HCT116 (cell line): Measurements from ENCODE around the gene GPR150. TPM values are rescaled to one million over a fixed set of nuclear protein-coding genes. Genes with fewer than 3 reads are reported as not detected.

Experiments
- ATAC-seq: fragments of 200-7000 bp; cut with Tn5 transposase; 2 replicates; pipeline ENCODE4 v1.9.1; 2020; ENCODE audit warnings: mild to moderate bottlenecking, moderate library complexity
- BruUV-seq: library from RNA; stranded (reverse); fragments of 400-500 nt; replicated peaks from 2 replicates; lab custom pipeline; 2021; lab: Mats Ljungman, UMichigan
- CTCF ChIA-PET: fragments of 300-600 bp; sonication (Branson Sonifier 250); formaldehyde crosslinking; loops from one replicate; lab custom pipeline; 2021; ENCODE audit warnings: antibody characterized with exemption; lab: Charles Lee
- POLR2A ChIA-PET: fragments of 300-600, 350-600 bp; sonication (Branson Sonifier 250); formaldehyde crosslinking; loops from one replicate; lab custom pipeline; 2021; ENCODE audit warnings: antibody characterized with exemption; lab: Charles Lee
- RAD21 ChIA-PET, 2 experiments: fragments of 300-600 bp; sonication (Branson Sonifier 250); formaldehyde crosslinking; loops; one replicate each; lab custom pipeline; 2023; ENCODE audit warnings: low total read pairs in 2 of 2; ENCODE audit not compliant: uncharacterized antibody in 2 of 2, unreplicated experiment in 2 of 2, low non-redundant PET in 1 of 2; lab: Charles Lee
- DNase-seq: peaks from one replicate; pipeline ENCODE4 v3.0.0-alpha.2; 2010; ENCODE audit warnings: low read depth, low spot score
- H2AFZ ChIP-seq: fragments of 200-600 bp; shearing (Covaris generic), sonication (generic); 2 replicates; pipeline ENCODE4 v1.6.1; 2017; ENCODE audit warnings: low read depth, mixed run types, mixed read lengths, antibody characterized with exemption, low read length; ENCODE audit not compliant: poor library complexity, severe bottlenecking
- H3K27ac ChIP-seq: 2 replicates; pipeline ENCODE4 v1.5.1; 2012; ENCODE audit warnings: low read depth, low read length
- H3K27me3 ChIP-seq: fragments of 200-600 bp; sonication (generic); 2 replicates; pipeline ENCODE4 v1.6.1; 2016; ENCODE audit warnings: mixed run types, low read length, mixed read lengths; ENCODE audit not compliant: insufficient read depth
- H3K36me3 ChIP-seq, 2 experiments: fragments of 200-500 bp in 1 of 2; fragments of 200-600 bp in 1 of 2; sonication (Bioruptor generic) in 1 of 2; sonication (generic) in 1 of 2; 2 replicates each; pipeline versions ENCODE4 v1.5.1 to v1.6.1; 2014 to 2016; ENCODE audit warnings: low read length in 2 of 2, inconsistent platforms in 1 of 2, mixed read lengths in 1 of 2, mixed run types in 1 of 2; ENCODE audit not compliant: insufficient read depth in 2 of 2, control insufficient read depth in 1 of 2
- H3K4me1 ChIP-seq, 2 experiments: fragments of 200-600 bp in 1 of 2; sonication (generic) in 1 of 2; 2 replicates each; pipeline versions ENCODE4 v1.5.1 to v1.6.1; 2012 to 2017; ENCODE audit warnings: low read length in 2 of 2, inconsistent platforms in 1 of 2, mild to moderate bottlenecking in 1 of 2, mixed read lengths in 1 of 2, mixed run types in 1 of 2, moderate library complexity in 1 of 2; ENCODE audit not compliant: insufficient read depth in 2 of 2, control insufficient read depth in 1 of 2
- H3K4me2 ChIP-seq: fragments of 200-600 bp; sonication (generic); 2 replicates; pipeline ENCODE4 v1.6.1; 2017; ENCODE audit warnings: mixed run types, low read length, mixed read lengths
- H3K4me3 ChIP-seq, 2 experiments: fragments of 200-600 bp in 1 of 2; sonication (generic) in 1 of 2; replicated peaks in 1 of 2; 2 replicates each; pipeline ENCODE4 v1.5.1; 2011 to 2016; ENCODE audit warnings: low read length in 2 of 2, control low read depth in 1 of 2, low read depth in 1 of 2, mild to moderate bottlenecking in 1 of 2, mixed read lengths in 1 of 2, mixed run types in 1 of 2
- H3K79me2 ChIP-seq: fragments of 200-600 bp; sonication (generic); 2 replicates; pipeline ENCODE4 v1.6.1; 2017; ENCODE audit warnings: mild to moderate bottlenecking, mixed run types, low read length, moderate library complexity, mixed read lengths; ENCODE audit not compliant: insufficient read depth
- H3K9ac ChIP-seq: fragments of 200-600 bp; sonication (generic); 2 replicates; pipeline ENCODE4 v1.6.1; 2016; ENCODE audit warnings: low read length, mixed read lengths
- H3K9me2 ChIP-seq: fragments of 200-600 bp; sonication (generic), shearing (Covaris generic); 2 replicates; pipeline ENCODE4 v1.6.1; 2017; ENCODE audit warnings: mixed run types, mild to moderate bottlenecking, moderate library complexity; ENCODE audit not compliant: insufficient read depth
- H3K9me3 ChIP-seq, 2 experiments: fragments of 200-500 bp in 1 of 2; fragments of 200-600 bp in 1 of 2; sonication (Bioruptor generic) in 1 of 2; sonication (generic) in 1 of 2; 2 replicates each; pipeline ENCODE4 v1.6.1; 2014 to 2017; ENCODE audit warnings: low read length in 2 of 2, mixed read lengths in 2 of 2, inconsistent platforms in 1 of 2, low read depth in 1 of 2, mild to moderate bottlenecking in 1 of 2, mixed run types in 1 of 2, moderate library complexity in 1 of 2; ENCODE audit not compliant: control insufficient read depth in 1 of 2, insufficient read depth in 1 of 2
- H4K20me1 ChIP-seq: fragments of 200-600 bp; sonication (generic), shearing (Covaris generic); 2 replicates; pipeline ENCODE4 v1.6.1; 2017; ENCODE audit warnings: mixed run types, mild to moderate bottlenecking, moderate library complexity; ENCODE audit not compliant: insufficient read depth
- EGR1 ChIP-seq: IDR thresholded peaks from 2 replicates; pipeline ENCODE4 v1.6.1; 2012; ENCODE audit warnings: low read depth
- ELF1 ChIP-seq: IDR thresholded peaks from 2 replicates; pipeline ENCODE4 v1.6.1; 2012; ENCODE audit warnings: low read depth, borderline replicate concordance
- JUND ChIP-seq: IDR thresholded peaks from 2 replicates; pipeline ENCODE4 v1.6.1; 2012
- POLR2A ChIP-seq: IDR thresholded peaks from 2 replicates; pipeline ENCODE4 v1.7.0; 2011; ENCODE audit warnings: borderline replicate concordance; ENCODE audit not compliant: insufficient read depth, insufficient read length; ENCODE audit errors: extremely low read depth
- RAD21 ChIP-seq: IDR thresholded peaks from 2 replicates; pipeline ENCODE4 v1.6.1; 2012; ENCODE audit warnings: low read depth, mild to moderate bottlenecking
- SP1 ChIP-seq: IDR thresholded peaks from 2 replicates; pipeline ENCODE4 v1.6.1; 2012; ENCODE audit warnings: low read depth
- SRF ChIP-seq: IDR thresholded peaks from 2 replicates; pipeline ENCODE4 v1.6.1; 2012; ENCODE audit warnings: low read depth
- TCF7L2 ChIP-seq: IDR thresholded peaks from 2 replicates; pipeline ENCODE4 v1.7.0; 2011; ENCODE audit warnings: borderline replicate concordance, inconsistent platforms; ENCODE audit not compliant: insufficient read depth, insufficient read length; ENCODE audit errors: extremely low read depth
- ZFX ChIP-seq: fragments of 450-650 bp; IDR thresholded peaks from 2 replicates; pipeline ENCODE4 v1.6.1; 2017
- ZNF274 ChIP-seq: fragments of 200-500 bp; sonication (Bioruptor generic); IDR thresholded peaks from 2 replicates; pipeline ENCODE4 v1.6.1; 2014; ENCODE audit warnings: mild to moderate bottlenecking, low read depth, low read length, inconsistent platforms
- intact Hi-C: fragments of 100-400 bp; cut with micrococcal nuclease; formaldehyde crosslinking; loops from 2 replicates; pipeline ENCODE4 v1.10.0; 2022
- total RNA-seq: library from RNA; stranded (reverse); gene quantifications from one replicate; pipeline ENCODE4 v1.2.1, GENCODE V29; 2021; ENCODE audit not compliant: unreplicated experiment
- TF ChIP-seq, protein P1 (sequence below): IDR thresholded peaks from 2 replicates; pipeline ENCODE4 v1.6.1; 2012

GPR150 gene
- total RNA-seq, 1 experiment from 2014 or later: not detected

DNA sequence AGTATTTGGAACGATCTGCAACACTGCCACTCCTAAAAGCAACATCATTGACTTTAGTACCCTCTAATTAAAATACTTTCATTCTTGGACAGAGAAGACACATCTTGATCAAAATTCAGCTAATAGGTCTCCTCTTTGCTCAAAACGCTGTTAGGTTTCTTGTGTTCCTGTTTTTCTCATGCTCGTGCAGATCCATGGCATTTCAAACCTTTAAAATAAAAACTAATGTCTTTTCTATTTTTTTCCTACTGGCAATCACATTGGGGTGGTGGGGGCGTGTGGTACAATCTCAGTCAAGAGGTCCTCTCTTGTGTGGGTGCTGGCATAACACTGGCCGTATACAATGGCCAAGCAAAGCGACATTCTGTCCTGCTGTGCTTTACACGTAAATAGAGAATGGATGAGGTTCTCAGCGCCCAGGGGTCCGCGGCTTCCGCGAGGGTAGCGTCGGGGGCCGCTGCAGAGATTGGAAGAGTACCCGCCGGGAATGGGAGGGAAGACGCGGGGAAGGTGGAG, 315 bp upstream of the GPR150 start:
- DNase-seq: no peak
- H3K9ac ChIP-seq: no peak overlapping the region
- TF ChIP-seq RAD21 (no peak), SP1 (no peak), TCF7L2 (no peak), ZNF274 (no peak), POLR2A (no peak), JUND (no peak)
- TF ChIP-seq, all 23 proteins: peak for 0
- no peaks in the 10 kb centered on the region for H3K9me3 ChIP-seq
- no peak for ATAC-seq
- no peaks in the 10 kb centered on the region for H3K79me2 ChIP-seq
- intact Hi-C loops: no loop called here
- H3K9me2 ChIP-seq: no peaks in the 10 kb centered on the region; the same call in 1 of the 2 replicates
- H2AFZ ChIP-seq: no peak overlapping the region
- CTCF ChIA-PET: no interaction called here
- no peaks in the 10 kb centered on the region for H3K27me3 ChIP-seq
- no peaks in the 10 kb centered on the region for H3K4me1 ChIP-seq
- no peak overlapping the region for H3K4me3 ChIP-seq
- POLR2A ChIA-PET: no interaction called here
- H3K36me3 ChIP-seq: no peaks in the 10 kb centered on the region
- no peaks in the 10 kb centered on the region for H4K20me1 ChIP-seq
- BruUV-seq: no TSS peak
- RAD21 ChIA-PET: no interaction called here
- H3K4me2 ChIP-seq: no peak overlapping the region
- no peak overlapping the region for H3K27ac ChIP-seq

DNA sequence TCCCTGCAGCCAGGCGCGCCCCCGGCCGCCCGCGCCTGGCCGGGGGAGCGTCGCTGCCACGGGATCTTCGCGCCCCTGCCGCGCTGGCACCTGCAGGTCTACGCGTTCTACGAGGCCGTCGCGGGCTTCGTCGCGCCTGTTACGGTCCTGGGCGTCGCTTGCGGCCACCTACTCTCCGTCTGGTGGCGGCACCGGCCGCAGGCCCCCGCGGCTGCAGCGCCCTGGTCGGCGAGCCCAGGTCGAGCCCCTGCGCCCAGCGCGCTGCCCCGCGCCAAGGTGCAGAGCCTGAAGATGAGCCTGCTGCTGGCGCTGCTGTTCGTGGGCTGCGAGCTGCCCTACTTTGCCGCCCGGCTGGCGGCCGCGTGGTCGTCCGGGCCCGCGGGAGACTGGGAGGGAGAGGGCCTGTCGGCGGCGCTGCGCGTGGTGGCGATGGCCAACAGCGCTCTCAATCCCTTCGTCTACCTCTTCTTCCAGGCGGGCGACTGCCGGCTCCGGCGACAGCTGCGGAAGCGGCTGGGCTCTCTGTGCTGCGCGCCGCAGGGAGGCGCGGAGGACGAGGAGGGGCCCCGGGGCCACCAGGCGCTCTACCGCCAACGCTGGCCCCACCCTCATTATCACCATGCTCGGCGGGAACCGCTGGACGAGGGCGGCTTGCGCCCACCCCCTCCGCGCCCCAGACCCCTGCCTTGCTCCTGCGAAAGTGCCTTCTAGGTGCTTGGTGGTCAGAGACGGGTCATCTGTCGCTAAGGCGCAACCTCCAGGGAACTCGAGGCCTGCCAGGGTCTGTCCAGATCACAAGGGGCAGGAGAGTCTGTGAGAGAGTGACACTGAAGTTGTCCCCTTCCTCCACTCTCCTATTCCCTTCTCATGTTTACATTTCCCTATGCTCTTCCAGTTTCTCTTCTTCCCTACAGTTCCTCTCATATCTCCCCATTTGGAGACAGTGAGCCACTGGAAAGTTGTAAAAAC, 1.3 kb downstream of the GPR150 start:
- ATAC-seq: no peak
- no TSS peak for BruUV-seq
- POLR2A ChIA-PET: no interaction called here
- Histone ChIP-seq H3K27ac (no peak overlapping the region), H3K4me2 (no peak overlapping the region), H3K9me2 (no peaks in the 10 kb centered on the region; the same call in 1 of the 2 replicates), H3K9ac (no peak overlapping the region), H3K36me3 (no peaks in the 10 kb centered on the region), H3K27me3 (no peaks in the 10 kb centered on the region), H3K4me1 (no peaks in the 10 kb centered on the region), H3K9me3 (no peaks in the 10 kb centered on the region), H3K79me2 (no peaks in the 10 kb centered on the region), H2AFZ (no peak overlapping the region), H4K20me1 (no peaks in the 10 kb centered on the region), H3K4me3 (no peak overlapping the region)
- RAD21 ChIA-PET: no interaction called here
- TF ChIP-seq SRF (no peak), ZNF274 (no peak), JUND (no peak), EGR1 (no peak), ELF1 (no peak), ZFX (no peak)
- TF ChIP-seq, protein P1, sequence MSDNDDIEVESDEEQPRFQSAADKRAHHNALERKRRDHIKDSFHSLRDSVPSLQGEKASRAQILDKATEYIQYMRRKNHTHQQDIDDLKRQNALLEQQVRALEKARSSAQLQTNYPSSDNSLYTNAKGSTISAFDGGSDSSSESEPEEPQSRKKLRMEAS: no peak
- CTCF ChIA-PET: no interaction called here
- DNase-seq: no peak
- intact Hi-C loops: no loop called here
